Epithelial cell of proximal tubule (primary cell): Measurements from ENCODE around the gene DOK5. TPM values are rescaled to one million over a fixed set of nuclear protein-coding genes. Genes with fewer than 3 reads are reported as not detected.

Experiments used
- DNase-seq: peaks from one replicate; pipeline ENCODE4 v3.0.0-alpha.2; 2011; ENCODE audit warnings: low read depth
- H3K4me3 ChIP-seq: 2 replicates; pipeline ENCODE4 v1.5.1; 2011; ENCODE audit warnings: low read depth, mild to moderate bottlenecking, low read length
- CTCF ChIP-seq: conservative IDR thresholded peaks from 2 replicates; pipeline ENCODE4 v1.5.1; 2012; ENCODE audit warnings: low read depth, mild to moderate bottlenecking, low read length
- total RNA-seq: library from RNA; depleted of rRNA; stranded (reverse); fragments of >200 nt; gene quantifications from 2 replicates; pipeline ENCODE4 v1.2.3, GENCODE V29; 2015

The DOK5 gene
- total RNA-seq, 1 donor from 2014 or later, result 4.4 TPM

- H3K4me3 ChIP-seq, result no peak overlapping the region
- DNase-seq, result no peak
- TF ChIP-seq CTCF, result peak; percentile 53
Observed at GRCh38 chr20:54456961-54457360, 18.4 kb upstream of the DOK5 start.

- H3K4me3 ChIP-seq, result no peak overlapping the region
- no peak for DNase-seq
- TF ChIP-seq CTCF, result no peak
Observed at GRCh38 chr20:54458219-54458618, 17.2 kb upstream of the DOK5 start.

GRCh38 chr20:54459279-54459678, 16.1 kb upstream of the DOK5 start:
- no peak for DNase-seq
- no peak overlapping the region for H3K4me3 ChIP-seq

GRCh38 chr20:54464003-54464402, 11.4 kb upstream of the DOK5 start:
- TF ChIP-seq CTCF, result no peak
- no peak for DNase-seq
- H3K4me3 ChIP-seq, result no peak overlapping the region

More at GRCh38 chr20:54459279-54459678, 16.1 kb upstream of the DOK5 start:
- no peak for TF ChIP-seq CTCF

- TF ChIP-seq CTCF, result no peak
- no peak overlapping the region for H3K4me3 ChIP-seq
- DNase-seq, result no peak
Observed at GRCh38 chr20:54466127-54466526, 9.3 kb upstream of the DOK5 start.

GRCh38 chr20:54467622-54468021, 7.8 kb upstream of the DOK5 start:
- TF ChIP-seq CTCF, result no peak
- DNase-seq, result no peak
- H3K4me3 ChIP-seq, result no peak overlapping the region

GRCh38 chr20:54468082-54468481, 7.3 kb upstream of the DOK5 start:
- DNase-seq, result no peak
- no peak for TF ChIP-seq CTCF
- H3K4me3 ChIP-seq, result no peak overlapping the region
